SK-N-SH treated with all-trans-retinoic acid at 6 μM for 48 hours (cell line): Measurements from ENCODE around the gene STMP1.

Experiments
- ATAC-seq: fragments of 200-7000 bp; cut with Tn5 transposase; 3 replicates; pipeline ENCODE4 v1.9.1; 2020; ENCODE audit warnings: mild to moderate bottlenecking, moderate library complexity
- ARNTL ChIP-seq: fragments of 450-650 bp; formaldehyde crosslinking; IDR thresholded peaks from 2 replicates; pipeline ENCODE4 v1.5.0; 2020; ENCODE audit warnings: low read depth, mild to moderate bottlenecking, moderate library complexity, borderline replicate concordance
- BACH2 ChIP-seq: fragments of 250-450 bp; sonication (Bioruptor Pico); IDR thresholded peaks from 2 replicates; pipeline ENCODE4 v1.9.0; 2021; ENCODE audit warnings: mild to moderate bottlenecking, borderline replicate concordance
- CREB5 ChIP-seq: fragments of 250-450 bp; sonication (Bioruptor Pico); IDR thresholded peaks from 2 replicates; pipeline ENCODE4 v1.5.1; 2020; ENCODE audit warnings: low read depth, mild to moderate bottlenecking, moderate library complexity
- CSDC2 ChIP-seq: fragments of 250-450 bp; sonication (Bioruptor Pico); IDR thresholded peaks from 2 replicates; pipeline ENCODE4 v1.5.0; 2020; ENCODE audit warnings: mild to moderate bottlenecking, moderate library complexity
- ESRRG ChIP-seq: fragments of 250-450 bp; sonication (Bioruptor Pico); IDR thresholded peaks from 2 replicates; pipeline ENCODE4 v1.6.1; 2021; ENCODE audit warnings: mild to moderate bottlenecking
- GLIS3 ChIP-seq: fragments of 250-450 bp; sonication (Bioruptor Pico); IDR thresholded peaks from 2 replicates; pipeline ENCODE4 v1.5.0; 2020; ENCODE audit warnings: mild to moderate bottlenecking, moderate library complexity
- ISL1 ChIP-seq: fragments of 250-450 bp; sonication (Bioruptor Pico); IDR thresholded peaks from 2 replicates; pipeline ENCODE4 v2.1.2; 2022; ENCODE audit warnings: mild to moderate bottlenecking, moderate library complexity
- OSR1 ChIP-seq: fragments of 250-450 bp; sonication (Bioruptor Pico); IDR thresholded peaks from 2 replicates; pipeline ENCODE4 v1.8.0; 2022; ENCODE audit warnings: moderate library complexity, mild to moderate bottlenecking, inconsistent platforms
- POU6F1 ChIP-seq: fragments of 250-450 bp; sonication (Bioruptor Pico); IDR thresholded peaks from 2 replicates; pipeline ENCODE4 v1.8.0; 2021; ENCODE audit warnings: low read depth, mild to moderate bottlenecking, moderate library complexity, borderline replicate concordance
- PPARA ChIP-seq: fragments of 250-450 bp; sonication (Bioruptor Pico); IDR thresholded peaks from 2 replicates; pipeline ENCODE4 v1.5.0; 2020; ENCODE audit warnings: mild to moderate bottlenecking, borderline replicate concordance
- RARB ChIP-seq: fragments of 250-450 bp; sonication (Bioruptor Pico); IDR thresholded peaks from 2 replicates; pipeline ENCODE4 v1.8.0; 2021; ENCODE audit warnings: mild to moderate bottlenecking, moderate library complexity
- SNAI2 ChIP-seq: fragments of 250-450 bp; sonication (Bioruptor Pico); IDR thresholded peaks from 2 replicates; pipeline ENCODE4 v1.5.0; 2020; ENCODE audit warnings: mild to moderate bottlenecking, moderate library complexity
- TCF4 ChIP-seq: fragments of 250-450 bp; sonication (Bioruptor Pico); IDR thresholded peaks from 2 replicates; pipeline ENCODE4 v1.8.0; 2021; ENCODE audit warnings: mild to moderate bottlenecking, moderate library complexity, borderline replicate concordance
- TOX ChIP-seq: fragments of 250-450 bp; sonication (Bioruptor Pico); IDR thresholded peaks from 2 replicates; pipeline ENCODE4 v1.8.0; 2021; ENCODE audit warnings: mild to moderate bottlenecking, moderate library complexity, borderline replicate concordance
- TSHZ2 ChIP-seq: fragments of 250-450 bp; sonication (Bioruptor Pico); IDR thresholded peaks from 2 replicates; pipeline ENCODE4 v1.5.0; 2020; ENCODE audit warnings: mild to moderate bottlenecking, moderate library complexity
- ZC3H10 ChIP-seq: fragments of 250-450 bp; sonication (Bioruptor Pico); IDR thresholded peaks from 2 replicates; pipeline ENCODE4 v1.5.1; 2021; ENCODE audit warnings: mild to moderate bottlenecking, moderate library complexity
- ZFP3 ChIP-seq: fragments of 250-450 bp; sonication (Bioruptor Pico); IDR thresholded peaks from 2 replicates; pipeline ENCODE4 v1.5.0; 2020; ENCODE audit warnings: mild to moderate bottlenecking, moderate library complexity
- ZFP30 ChIP-seq: fragments of 450-650 bp; formaldehyde crosslinking; IDR thresholded peaks from 2 replicates; pipeline ENCODE4 v1.5.0; 2022; ENCODE audit warnings: mild to moderate bottlenecking, moderate library complexity
- ZNF565 ChIP-seq: fragments of 450-650 bp; formaldehyde crosslinking; conservative IDR thresholded peaks from 2 replicates; pipeline ENCODE4 v1.5.0; 2020; ENCODE audit warnings: low read depth, mild to moderate bottlenecking, moderate library complexity
- ZNF70 ChIP-seq: fragments of 450-650 bp; formaldehyde crosslinking; IDR thresholded peaks from 2 replicates; pipeline ENCODE4 v1.5.0; 2020; ENCODE audit warnings: mild to moderate bottlenecking, moderate library complexity
- ZNF8 ChIP-seq: fragments of 450-650 bp; formaldehyde crosslinking; IDR thresholded peaks from 2 replicates; pipeline ENCODE4 v1.5.0; 2020; ENCODE audit warnings: mild to moderate bottlenecking, moderate library complexity

Gene STMP1

GRCh38 chr7:135662123-135662372 is 266 bp upstream of the STMP1 start:
- no peak for ATAC-seq
- peak; percentile 3; the same call in 1 of the 2 replicates for TF ChIP-seq ZFP30 (CRISPR knock-in tag)
- TF ChIP-seq GLIS3: no peak; the same call in 1 of the 2 replicates
- 0 out of 2 replicates have a peak, but pooled peaks have one; percentile 76 for TF ChIP-seq ZFP3 (CRISPR knock-in tag)
- TF ChIP-seq BACH2 (CRISPR knock-in tag): no peak
- no peak for TF ChIP-seq ZC3H10 (CRISPR knock-in tag)
- TF ChIP-seq OSR1: no peak
- peak; percentile 55; the same call in 1 of the 2 replicates for TF ChIP-seq TSHZ2 (CRISPR knock-in tag)
- no peak for TF ChIP-seq TCF4 (CRISPR knock-in tag)
- no peak for TF ChIP-seq ZNF70 (CRISPR knock-in tag)
- peak; percentile 61; the same call in 1 of the 2 replicates for TF ChIP-seq CSDC2 (CRISPR knock-in tag)
- TF ChIP-seq SNAI2: no peak
- TF ChIP-seq ARNTL (CRISPR knock-in tag): no peak

- ATAC-seq: peak; percentile 22
- TF ChIP-seq CREB5 (peak; percentile 80), BACH2 (CRISPR knock-in tag) (no peak), ZFP3 (CRISPR knock-in tag) (peak; percentile 88), POU6F1 (0 out of 2 replicates have a peak, but pooled peaks have one; percentile 63), ISL1 (CRISPR knock-in tag) (peak; percentile 98), ZNF565 (CRISPR knock-in tag) (no peak), ZNF8 (CRISPR knock-in tag) (0 out of 2 replicates have a peak, but pooled peaks have one; percentile 22), ZC3H10 (CRISPR knock-in tag) (peak; percentile 65; the same call in 1 of the 2 replicates)
Measured at GRCh38 chr7:135664046-135664589, 1.8 kb downstream of the STMP1 start.

- ATAC-seq: no peak
- TF ChIP-seq ZNF565 (CRISPR knock-in tag) (no peak), RARB (CRISPR knock-in tag) (no peak), CSDC2 (CRISPR knock-in tag) (no peak), SNAI2 (no peak), GLIS3 (no peak), BACH2 (CRISPR knock-in tag) (no peak), ZNF8 (CRISPR knock-in tag) (no peak), TOX (no peak), ZFP30 (CRISPR knock-in tag) (no peak), POU6F1 (no peak), ARNTL (CRISPR knock-in tag) (no peak), ESRRG (no peak), ZNF70 (CRISPR knock-in tag) (no peak), TSHZ2 (CRISPR knock-in tag) (no peak), PPARA (no peak), OSR1 (no peak), ZC3H10 (CRISPR knock-in tag) (no peak), ZFP3 (CRISPR knock-in tag) (no peak)
Measured at GRCh38 chr7:135665042-135665441, 2.7 kb downstream of the STMP1 start.
